CD4-positive, alpha-beta T cell (primary cell): Measurements from ENCODE around the gene OR2A25. TPM values are rescaled to one million over a fixed set of nuclear protein-coding genes. Genes with fewer than 3 reads are reported as not detected.

Source experiments
- ATAC-seq: fragments of 200-7000 bp; cut with Tn5 transposase; one replicate; pipeline ENCODE4 v1.10.0; 2022; ENCODE audit warnings: mild to moderate bottlenecking; ENCODE audit not compliant: poor library complexity
- CTCF ChIA-PET: fragments of 350-600 bp; sonication (Branson Sonifier 250); formaldehyde crosslinking; loops from one replicate; lab custom pipeline; 2021; ENCODE audit warnings: antibody characterized with exemption, inconsistent platforms; lab: Charles Lee
- POLR2A ChIA-PET: fragments of 350-600 bp; sonication (Branson Sonifier 250); formaldehyde crosslinking; loops from one replicate; lab custom pipeline; 2021; ENCODE audit warnings: antibody characterized with exemption, inconsistent platforms; lab: Charles Lee
- DNase-seq, 14 experiments: peaks; one replicate each; pipeline ENCODE4 v3.0.0-alpha.2; 2013 to 2020; ENCODE audit warnings: mixed read lengths in 2 of 14
- H3K27ac ChIP-seq, 2 donors: one replicate each; pipeline versions ENCODE4 v1.5.1 to v1.7.0; 2013; ENCODE audit warnings: low read length in 2 of 2, low read depth in 1 of 2, mild to moderate bottlenecking in 1 of 2
- H3K27me3 ChIP-seq, 2 experiments: 1 replicate in 1 of 2; 2 replicates in 1 of 2; pipeline versions ENCODE4 v1.6.1 to v1.7.0; 2013; ENCODE audit warnings: low read length in 2 of 2, control low read depth in 1 of 2, mild to moderate bottlenecking in 1 of 2, moderate library complexity in 1 of 2; ENCODE audit not compliant: insufficient read depth in 2 of 2, control insufficient read depth in 1 of 2
- H3K36me3 ChIP-seq: one replicate; pipeline ENCODE4 v1.6.1; 2013; ENCODE audit warnings: low read length, control low read depth; ENCODE audit not compliant: insufficient read depth
- H3K4me1 ChIP-seq: one replicate; pipeline ENCODE4 v1.6.1; 2013; ENCODE audit warnings: low read length, control low read depth; ENCODE audit not compliant: insufficient read depth
- H3K4me3 ChIP-seq: one replicate; pipeline ENCODE4 v1.5.1; 2013; ENCODE audit warnings: mild to moderate bottlenecking, low read length, moderate library complexity
- H3K9me3 ChIP-seq, 2 experiments: 1 replicate in 1 of 2; 2 replicates in 1 of 2; pipeline versions ENCODE4 v1.6.1 to v1.7.0; 2013; ENCODE audit warnings: low read length in 2 of 2, mild to moderate bottlenecking in 2 of 2, control low read depth in 1 of 2, moderate library complexity in 1 of 2; ENCODE audit not compliant: control insufficient read depth in 1 of 2, insufficient read depth in 1 of 2
- H3K27ac Mint-ChIP-seq: one replicate; pipeline ENCODE4 v1.8.0; 2020; ENCODE audit warnings: mixed read lengths
- H3K27me3 Mint-ChIP-seq: one replicate; pipeline ENCODE4 v1.8.0; 2021; ENCODE audit warnings: mixed read lengths
- H3K36me3 Mint-ChIP-seq: one replicate; pipeline ENCODE4 v1.8.0; 2021; ENCODE audit warnings: low read depth, mixed read lengths
- H3K4me1 Mint-ChIP-seq: one replicate; pipeline ENCODE4 v1.8.0; 2021; ENCODE audit warnings: low read depth, mixed read lengths
- H3K4me3 Mint-ChIP-seq: one replicate; pipeline ENCODE4 v1.8.0; 2020; ENCODE audit warnings: mild to moderate bottlenecking, mixed read lengths
- H3K9me3 Mint-ChIP-seq: one replicate; pipeline ENCODE4 v1.8.0; 2020; ENCODE audit warnings: mixed read lengths
- CTCF ChIP-seq: fragments of 200-600 bp; IDR thresholded peaks from one replicate; pipeline ENCODE4 v1.8.0; 2022; ENCODE audit warnings: antibody characterized with exemption, mild to moderate bottlenecking
- intact Hi-C, 2 experiments: fragments of 100-400 bp; cut with DNase I in 1 of 2; cut with micrococcal nuclease in 1 of 2; formaldehyde crosslinking; loops; one replicate each; pipeline versions ENCODE4 v1.15.1 to v1.9.0; 2023 to 2025; cut with DNase I, micrococcal nuclease
- total RNA-seq, 174 experiments: library from RNA in 2 of 174; stranded (reverse) in 2 of 174; gene quantifications; one replicate each; pipeline ENCODE4 v1.2.3 and lab custom pipeline; 2021 to 2026

Gene OR2A25
- total RNA-seq, 2 experiments from 2014 or later: not detected

GRCh38 chr7:144023171-144023827 lies 46.3 kb upstream of the OR2A25 start:
- Mint-ChIP-seq H3K4me3 (no peak overlapping the region), H3K27me3 (no peaks in the 10 kb centered on the region), H3K36me3 (no peaks in the 10 kb centered on the region), H3K4me1 (no peaks in the 10 kb centered on the region), H3K27ac (no peak overlapping the region), H3K9me3 (no peaks in the 10 kb centered on the region)
- Histone ChIP-seq H3K36me3 (no peaks in the 10 kb centered on the region), H3K9me3 (no peaks in the 10 kb centered on the region), H3K27ac (no peak overlapping the region), H3K4me3 (no peak overlapping the region), H3K4me1 (no peaks in the 10 kb centered on the region), H3K27me3 (peaks cover 0 to 4% of the 10 kb centered on the region in 2 experiments)
- DNase-seq: no peak
- ChIA-PET POLR2A (no interaction called here), CTCF (no interaction called here)
- intact Hi-C loops: no loop called here
- TF ChIP-seq CTCF: no peak
- no peak for ATAC-seq

DNA sequence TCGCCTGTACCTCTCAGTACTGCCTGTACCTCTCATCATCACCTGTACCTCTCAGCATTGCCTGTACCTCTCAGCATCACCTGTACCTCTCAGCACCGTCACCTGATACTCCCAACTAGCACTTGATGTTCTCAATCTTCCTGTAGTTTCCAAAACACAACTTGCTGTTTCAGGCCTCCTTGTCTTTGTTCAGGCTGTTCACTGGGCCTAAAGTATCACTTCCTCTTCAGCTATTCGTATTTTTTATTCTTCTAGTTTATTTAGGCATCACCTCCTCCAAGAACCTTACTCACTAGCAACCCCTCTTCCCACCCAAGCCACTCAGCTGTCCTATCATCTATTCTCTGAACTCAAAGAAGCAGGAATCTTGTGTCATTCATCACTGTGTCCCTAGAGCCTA lies 45.4 kb upstream of the OR2A25 start:
- peaks cover 0 to 4% of the 10 kb centered on the region in 2 experiments for H3K27me3 ChIP-seq
- no peak overlapping the region for H3K4me3 ChIP-seq
- no peak overlapping the region for H3K27ac Mint-ChIP-seq
- intact Hi-C loops: no loop called here
- no peaks in the 10 kb centered on the region for H3K36me3 Mint-ChIP-seq
- no peak for DNase-seq
- TF ChIP-seq CTCF: no peak
- no peak overlapping the region for H3K27ac ChIP-seq
- H3K4me1 ChIP-seq: no peaks in the 10 kb centered on the region
- H3K4me1 Mint-ChIP-seq: no peaks in the 10 kb centered on the region
- ChIA-PET CTCF (no interaction called here), POLR2A (no interaction called here)
- H3K9me3 ChIP-seq: no peaks in the 10 kb centered on the region
- H3K9me3 Mint-ChIP-seq: no peaks in the 10 kb centered on the region
- H3K4me3 Mint-ChIP-seq: no peak overlapping the region
- ATAC-seq: no peak
- no peaks in the 10 kb centered on the region for H3K36me3 ChIP-seq
- H3K27me3 Mint-ChIP-seq: no peaks in the 10 kb centered on the region

DNA sequence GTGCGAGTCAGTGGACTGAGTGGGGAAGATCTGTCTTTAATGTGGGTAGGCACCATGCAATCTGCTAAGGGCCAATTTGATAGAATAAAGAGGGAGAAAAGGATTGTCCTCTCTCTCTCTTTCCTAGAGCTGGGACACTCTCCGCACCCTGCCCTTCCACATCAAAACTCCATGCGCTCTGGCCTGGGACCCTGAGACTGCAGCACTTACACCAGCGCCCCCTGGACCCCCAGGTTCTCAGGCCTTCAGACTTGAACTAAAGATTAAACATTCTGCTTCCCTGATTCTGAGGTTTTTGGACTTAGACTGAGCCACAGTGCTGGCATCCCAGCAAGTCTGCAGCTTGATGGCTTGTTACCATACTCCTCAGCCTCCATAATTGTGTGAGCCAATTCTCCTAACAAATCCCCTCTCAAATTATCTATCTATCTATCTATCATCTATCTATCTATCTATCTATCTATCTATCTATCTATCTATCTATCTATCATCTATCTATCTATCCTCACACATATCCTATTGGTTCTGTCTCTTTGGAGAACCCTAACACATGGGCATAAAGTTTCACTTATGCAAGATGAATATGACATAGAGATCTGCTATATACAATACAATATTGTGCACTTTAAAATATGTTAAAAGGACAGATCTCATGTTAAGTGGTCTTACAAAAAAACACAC lies 43.3 kb upstream of the OR2A25 start:
- Mint-ChIP-seq H3K4me1 (no peaks in the 10 kb centered on the region), H3K4me3 (no peak overlapping the region), H3K27ac (no peak overlapping the region), H3K9me3 (no peaks in the 10 kb centered on the region), H3K36me3 (no peaks in the 10 kb centered on the region), H3K27me3 (peaks cover under 1% of the 10 kb centered on the region)
- no peak overlapping the region for H3K4me3 ChIP-seq
- no peak for TF ChIP-seq CTCF
- H3K9me3 ChIP-seq: no peaks in the 10 kb centered on the region
- ATAC-seq: no peak
- H3K27ac ChIP-seq: no peak overlapping the region
- no peak for DNase-seq
- ChIA-PET POLR2A (no interaction called here), CTCF (no interaction called here)
- no peaks in the 10 kb centered on the region for H3K36me3 ChIP-seq
- H3K4me1 ChIP-seq: no peaks in the 10 kb centered on the region
- H3K27me3 ChIP-seq: peaks cover 0 to 4% of the 10 kb centered on the region in 2 experiments
- intact Hi-C loops: no loop called here
